Ishikawa (cell line): ENCODE measurements around the gene RYR2.

Experiments
- CEBPB ChIP-seq: IDR thresholded peaks from 2 replicates; pipeline ENCODE4 v1.6.1; 2012
- EGR1 ChIP-seq: IDR thresholded peaks from 2 replicates; pipeline ENCODE4 v1.6.1; 2012
- EP300 ChIP-seq: IDR thresholded peaks from 2 replicates; pipeline ENCODE4 v1.6.1; 2012; ENCODE audit warnings: borderline replicate concordance
- FOXM1 ChIP-seq: IDR thresholded peaks from 2 replicates; pipeline ENCODE4 v1.6.1; 2012; ENCODE audit warnings: low read depth, borderline replicate concordance
- NFIC ChIP-seq: IDR thresholded peaks from 2 replicates; pipeline ENCODE4 v1.6.1; 2012
- RAD21 ChIP-seq: IDR thresholded peaks from 2 replicates; pipeline ENCODE4 v1.6.1; 2012; ENCODE audit warnings: low read depth
- TAF1 ChIP-seq: IDR thresholded peaks from 2 replicates; pipeline ENCODE4 v1.6.1; 2012; ENCODE audit warnings: low read depth, mild to moderate bottlenecking
- TCF12 ChIP-seq: IDR thresholded peaks from 2 replicates; pipeline ENCODE4 v1.6.1; 2012; ENCODE audit warnings: low read depth
- YY1 ChIP-seq: IDR thresholded peaks from 2 replicates; pipeline ENCODE4 v1.6.1; 2012; ENCODE audit warnings: low read depth
- TF ChIP-seq, protein P1 (sequence below): IDR thresholded peaks from 2 replicates; pipeline ENCODE4 v1.6.1; 2012; ENCODE audit warnings: low read depth, mild to moderate bottlenecking
- TF ChIP-seq, protein P2 (sequence below): IDR thresholded peaks from 2 replicates; pipeline ENCODE4 v1.6.1; 2012

DNA sequence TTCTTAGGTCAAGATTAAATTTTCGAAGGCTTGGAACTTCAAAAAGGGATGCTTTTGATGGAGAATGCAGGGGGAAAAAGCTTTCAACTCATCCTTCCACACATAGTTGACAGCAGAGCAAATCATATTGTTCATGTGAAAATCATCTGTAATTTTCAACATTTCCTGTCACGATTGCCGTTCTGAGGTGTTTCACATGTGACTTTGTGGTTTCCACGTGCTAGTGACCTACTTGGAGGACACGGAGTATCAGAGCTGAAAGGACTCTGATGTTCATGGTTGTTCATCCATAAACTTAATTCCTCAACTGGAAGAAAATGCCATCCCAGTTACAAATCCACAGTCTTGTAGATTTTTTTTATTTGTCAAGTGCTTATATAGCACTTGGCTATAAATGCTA, 769.6 kb downstream of the RYR2 start:
- TF ChIP-seq TCF12, result no peak
- no peak for TF ChIP-seq CEBPB
- TF ChIP-seq EGR1, result no peak
- TF ChIP-seq RAD21, result no peak
- TF ChIP-seq, protein P1, sequence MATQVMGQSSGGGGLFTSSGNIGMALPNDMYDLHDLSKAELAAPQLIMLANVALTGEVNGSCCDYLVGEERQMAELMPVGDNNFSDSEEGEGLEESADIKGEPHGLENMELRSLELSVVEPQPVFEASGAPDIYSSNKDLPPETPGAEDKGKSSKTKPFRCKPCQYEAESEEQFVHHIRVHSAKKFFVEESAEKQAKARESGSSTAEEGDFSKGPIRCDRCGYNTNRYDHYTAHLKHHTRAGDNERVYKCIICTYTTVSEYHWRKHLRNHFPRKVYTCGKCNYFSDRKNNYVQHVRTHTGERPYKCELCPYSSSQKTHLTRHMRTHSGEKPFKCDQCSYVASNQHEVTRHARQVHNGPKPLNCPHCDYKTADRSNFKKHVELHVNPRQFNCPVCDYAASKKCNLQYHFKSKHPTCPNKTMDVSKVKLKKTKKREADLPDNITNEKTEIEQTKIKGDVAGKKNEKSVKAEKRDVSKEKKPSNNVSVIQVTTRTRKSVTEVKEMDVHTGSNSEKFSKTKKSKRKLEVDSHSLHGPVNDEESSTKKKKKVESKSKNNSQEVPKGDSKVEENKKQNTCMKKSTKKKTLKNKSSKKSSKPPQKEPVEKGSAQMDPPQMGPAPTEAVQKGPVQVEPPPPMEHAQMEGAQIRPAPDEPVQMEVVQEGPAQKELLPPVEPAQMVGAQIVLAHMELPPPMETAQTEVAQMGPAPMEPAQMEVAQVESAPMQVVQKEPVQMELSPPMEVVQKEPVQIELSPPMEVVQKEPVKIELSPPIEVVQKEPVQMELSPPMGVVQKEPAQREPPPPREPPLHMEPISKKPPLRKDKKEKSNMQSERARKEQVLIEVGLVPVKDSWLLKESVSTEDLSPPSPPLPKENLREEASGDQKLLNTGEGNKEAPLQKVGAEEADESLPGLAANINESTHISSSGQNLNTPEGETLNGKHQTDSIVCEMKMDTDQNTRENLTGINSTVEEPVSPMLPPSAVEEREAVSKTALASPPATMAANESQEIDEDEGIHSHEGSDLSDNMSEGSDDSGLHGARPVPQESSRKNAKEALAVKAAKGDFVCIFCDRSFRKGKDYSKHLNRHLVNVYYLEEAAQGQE, result no peak
- no peak for TF ChIP-seq FOXM1
- TF ChIP-seq TAF1, result no peak
- TF ChIP-seq, protein P2, sequence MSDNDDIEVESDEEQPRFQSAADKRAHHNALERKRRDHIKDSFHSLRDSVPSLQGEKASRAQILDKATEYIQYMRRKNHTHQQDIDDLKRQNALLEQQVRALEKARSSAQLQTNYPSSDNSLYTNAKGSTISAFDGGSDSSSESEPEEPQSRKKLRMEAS, result no peak
- no peak for TF ChIP-seq EP300
- no peak for TF ChIP-seq YY1
- no peak for TF ChIP-seq NFIC
